CD4-positive, CD25-positive, alpha-beta regulatory T cell (primary cell): ENCODE data around the gene BRF1. TPM values are rescaled to one million over a fixed set of nuclear protein-coding genes. Genes with fewer than 3 reads are reported as not detected.
A peak's percentile ranks its signal among the peaks of the same experiment; 100 is the strongest.

Source experiments
- ATAC-seq, 2 donors: fragments of 150-1000 bp; cut with Tn5 transposase; one replicate each; pipeline ENCODE4 v1.10.0; 2021; ENCODE audit warnings: low read depth in 2 of 2, moderate number of reproducible peaks in 2 of 2, moderate library complexity in 1 of 2
- DNase-seq, 3 donors: peaks; one replicate each; pipeline versions ENCODE4 v3.0.0 to v3.0.0-alpha.2; 2012 to 2022; ENCODE audit warnings: mixed read lengths in 1 of 3
- H3K27ac ChIP-seq: one replicate; pipeline ENCODE4 v1.7.0; 2013; ENCODE audit warnings: mild to moderate bottlenecking, low read length; ENCODE audit not compliant: insufficient read depth, poor library complexity, severe bottlenecking
- H3K27me3 ChIP-seq: one replicate; pipeline ENCODE4 v1.7.0; 2013; ENCODE audit warnings: low read length; ENCODE audit not compliant: control insufficient read depth, insufficient read depth
- H3K36me3 ChIP-seq: one replicate; pipeline ENCODE4 v1.7.0; 2013; ENCODE audit warnings: mild to moderate bottlenecking, low read length, moderate library complexity; ENCODE audit not compliant: control insufficient read depth, insufficient read depth
- H3K4me1 ChIP-seq: 2 replicates; pipeline ENCODE4 v1.7.0; 2013; ENCODE audit warnings: mild to moderate bottlenecking, low read length; ENCODE audit not compliant: insufficient read depth, control insufficient read depth, poor library complexity, severe bottlenecking
- H3K4me3 ChIP-seq: one replicate; pipeline ENCODE4 v1.7.0; 2013; ENCODE audit warnings: low read depth, mild to moderate bottlenecking, low read length, moderate library complexity
- H3K9me3 ChIP-seq, 2 experiments: 1 replicate in 1 of 2; 2 replicates in 1 of 2; pipeline ENCODE4 v1.7.0; 2013; ENCODE audit warnings: low read length in 2 of 2, mild to moderate bottlenecking in 1 of 2, moderate library complexity in 1 of 2; ENCODE audit not compliant: control insufficient read depth in 2 of 2
- H3K27ac Mint-ChIP-seq, 3 donors: one replicate each; pipeline ENCODE4 v1.8.0; 2020 to 2022; ENCODE audit warnings: mild to moderate bottlenecking in 3 of 3, mixed read lengths in 3 of 3, moderate library complexity in 2 of 3
- H3K27me3 Mint-ChIP-seq: one replicate; pipeline ENCODE4 v1.8.0; 2022; ENCODE audit warnings: mild to moderate bottlenecking, mixed read lengths
- H3K36me3 Mint-ChIP-seq: one replicate; pipeline ENCODE4 v1.8.0; 2020; ENCODE audit warnings: mixed read lengths
- H3K4me1 Mint-ChIP-seq, 4 donors: one replicate each; pipeline ENCODE4 v1.8.0; 2020 to 2022; ENCODE audit warnings: mixed read lengths in 4 of 4, mild to moderate bottlenecking in 1 of 4
- H3K4me3 Mint-ChIP-seq, 4 donors: one replicate each; pipeline ENCODE4 v1.8.0; 2020 to 2022; ENCODE audit warnings: mild to moderate bottlenecking in 4 of 4, mixed read lengths in 4 of 4, moderate library complexity in 3 of 4
- H3K9me3 Mint-ChIP-seq, 7 donors: one replicate each; pipeline ENCODE4 v1.8.0; 2020 to 2022; ENCODE audit warnings: mixed read lengths in 7 of 7, mild to moderate bottlenecking in 3 of 7, moderate library complexity in 2 of 7
- polyA plus RNA-seq, 4 donors: library from polyadenylated mRNA; unstranded; fragments of 300-500 nt; fragmentation: Illumina TruSeq; gene quantifications; one replicate each; pipeline ENCODE4 v1.2.3, GENCODE V29; 2021
- total RNA-seq: library from RNA; stranded (reverse); gene quantifications from one replicate; pipeline ENCODE4 v1.2.3, GENCODE V29; 2022

Gene BRF1
- total and polyA plus RNA-seq, 5 donors from 2014 or later = 5.6 to 58.9 (median 7.6) TPM

- no peaks in the 10 kb centered on the region for H3K9me3 ChIP-seq
- Mint-ChIP-seq H3K27ac (no peak overlapping the region), H3K4me3 (peak overlapping the region in 1 of 4 donors; percentile 56), H3K27me3 (no peaks in the 10 kb centered on the region), H3K9me3 (peaks cover 0 to 2% (median 0%) of the 10 kb centered on the region in 7 donors), H3K4me1 (peaks cover 0 to 36% (median 9%) of the 10 kb centered on the region in 4 donors), H3K36me3 (no peaks in the 10 kb centered on the region)
- ATAC-seq (no peak), DNase-seq (no peak)
- no peaks in the 10 kb centered on the region for H3K36me3 ChIP-seq
- H3K27me3 ChIP-seq = no peaks in the 10 kb centered on the region
- H3K4me3 ChIP-seq = no peak overlapping the region
- H3K4me1 ChIP-seq = peaks cover 27% of the 10 kb centered on the region
- no peak overlapping the region for H3K27ac ChIP-seq
Measured at GRCh38 chr14:105178868-105179140, 122.0 kb downstream of the BRF1 start.

- ATAC-seq (no peak), DNase-seq (no peak)
- Histone ChIP-seq H3K27ac (no peak overlapping the region), H3K9me3 (no peaks in the 10 kb centered on the region), H3K36me3 (no peaks in the 10 kb centered on the region), H3K27me3 (no peaks in the 10 kb centered on the region), H3K4me3 (no peak overlapping the region), H3K4me1 (peaks cover 27% of the 10 kb centered on the region)
- Mint-ChIP-seq H3K36me3 (no peaks in the 10 kb centered on the region), H3K4me1 (peaks cover 0 to 36% (median 9%) of the 10 kb centered on the region in 4 donors), H3K9me3 (peaks cover 0 to 2% (median 0%) of the 10 kb centered on the region in 7 donors), H3K27me3 (no peaks in the 10 kb centered on the region), H3K27ac (no peak overlapping the region), H3K4me3 (peak overlapping the region in 3 of 4 donors; percentile 29 to 73 (median 56))
Measured at GRCh38 chr14:105178069-105178867, 122.5 kb downstream of the BRF1 start.

DNA sequence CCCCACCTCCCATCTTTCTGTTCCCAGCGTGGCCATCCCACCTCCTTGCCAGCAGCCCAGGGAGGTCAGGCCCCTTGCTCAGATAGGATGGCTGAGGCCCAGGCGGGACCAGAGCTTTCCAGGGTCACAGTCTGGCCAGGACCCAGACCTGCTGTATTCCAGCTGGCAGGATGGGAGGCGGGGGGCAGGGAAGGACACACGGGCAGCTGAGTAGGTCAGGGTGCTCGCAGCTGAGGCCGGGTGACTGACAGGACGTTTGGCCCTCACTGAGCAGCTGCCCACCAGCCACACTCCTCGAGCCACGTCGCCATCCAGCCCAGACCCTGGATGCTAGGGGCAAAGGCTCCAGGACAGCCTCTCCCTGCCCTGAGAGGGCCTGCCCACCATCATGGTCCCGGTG, 123.7 kb downstream of the BRF1 start:
- Histone ChIP-seq H3K4me3 (no peak overlapping the region), H3K4me1 (peaks cover 26% of the 10 kb centered on the region), H3K9me3 (no peaks in the 10 kb centered on the region), H3K36me3 (no peaks in the 10 kb centered on the region), H3K27me3 (no peaks in the 10 kb centered on the region), H3K27ac (no peak overlapping the region)
- no peak overlapping the region for H3K4me3 Mint-ChIP-seq
- peaks cover 0 to 2% (median 0%) of the 10 kb centered on the region in 7 donors for H3K9me3 Mint-ChIP-seq
- ATAC-seq (no peak), DNase-seq (no peak)
- H3K27me3 Mint-ChIP-seq = no peaks in the 10 kb centered on the region
- H3K27ac Mint-ChIP-seq = peak overlapping the region in 1 of 3 donors; percentile 9
- H3K4me1 Mint-ChIP-seq = peaks cover 0 to 27% (median 9%) of the 10 kb centered on the region in 4 donors
- H3K36me3 Mint-ChIP-seq = no peaks in the 10 kb centered on the region

GRCh38 chr14:105176513-105176912, 124.3 kb downstream of the BRF1 start:
- H3K27ac ChIP-seq = no peak overlapping the region
- peaks cover 22% of the 10 kb centered on the region for H3K4me1 ChIP-seq
- Mint-ChIP-seq H3K27me3 (peaks cover 5% of the 10 kb centered on the region), H3K27ac (no peak overlapping the region), H3K4me1 (peaks cover 0 to 28% (median 11%) of the 10 kb centered on the region in 4 donors), H3K36me3 (no peaks in the 10 kb centered on the region), H3K4me3 (peak overlapping the region in 1 of 4 donors; percentile 32), H3K9me3 (peaks cover 0 to 2% (median 0%) of the 10 kb centered on the region in 7 donors)
- H3K36me3 ChIP-seq = no peaks in the 10 kb centered on the region
- no peak for ATAC-seq
- no peak for DNase-seq
- no peaks in the 10 kb centered on the region for H3K27me3 ChIP-seq
- no peaks in the 10 kb centered on the region for H3K9me3 ChIP-seq
- H3K4me3 ChIP-seq = no peak overlapping the region

DNA sequence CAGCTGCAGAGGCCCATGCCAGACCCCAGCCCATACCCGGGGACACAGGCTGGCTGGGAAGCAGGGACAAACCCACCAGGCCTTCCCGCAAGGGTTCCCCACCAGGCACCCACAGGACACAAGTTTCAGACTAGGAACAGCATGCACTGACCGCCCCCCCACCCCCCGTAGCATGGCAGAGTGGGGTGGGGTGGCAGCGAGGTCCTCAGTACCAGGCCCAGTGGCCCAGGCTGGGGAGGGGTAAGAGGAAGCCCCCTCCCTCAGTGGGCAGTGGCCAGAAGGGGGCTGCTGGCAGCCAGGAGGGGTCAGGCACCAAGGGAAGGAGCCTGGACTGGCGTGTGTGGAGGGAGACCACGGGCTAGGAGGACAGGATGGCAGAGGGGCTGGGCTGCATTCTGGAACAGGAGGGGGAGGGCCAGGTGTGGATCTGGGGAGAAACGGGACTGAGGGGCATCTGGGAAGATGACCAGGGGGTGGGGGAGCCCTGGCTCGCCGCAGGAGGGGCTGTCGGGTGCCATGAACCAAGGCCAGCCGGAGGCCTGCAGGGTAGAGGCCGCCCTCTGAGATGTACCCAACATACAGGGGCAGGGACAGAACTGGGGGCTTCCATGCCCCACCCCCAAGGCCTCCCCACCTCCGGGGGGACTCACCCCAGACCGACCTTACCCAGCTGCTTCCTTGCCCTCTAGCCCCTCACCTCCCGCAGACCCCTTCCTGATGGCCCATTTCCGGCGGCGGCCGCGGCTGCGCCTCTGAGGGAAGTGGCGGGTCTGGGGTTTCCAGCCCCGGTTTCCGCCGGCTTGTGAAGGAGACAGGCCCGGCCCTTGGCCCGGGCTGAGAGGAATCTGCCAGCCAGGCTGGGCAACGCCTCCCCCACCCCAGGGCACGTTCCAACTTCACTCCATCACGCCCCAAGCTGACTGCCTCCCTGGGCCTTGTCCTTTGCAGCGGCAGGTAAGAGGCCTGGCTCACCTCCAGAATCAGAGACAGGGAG, 126.6 kb downstream of the BRF1 start:
- Histone ChIP-seq H3K27ac (no peak overlapping the region), H3K9me3 (no peaks in the 10 kb centered on the region), H3K36me3 (no peaks in the 10 kb centered on the region), H3K4me3 (no peak overlapping the region), H3K27me3 (peaks cover 3% of the 10 kb centered on the region), H3K4me1 (peaks cover 28% of the 10 kb centered on the region)
- H3K9me3 Mint-ChIP-seq = peaks cover 0 to 2% (median 0%) of the 10 kb centered on the region in 7 donors
- peak overlapping the region in 2 of 4 donors; percentile 31 to 68 for H3K4me3 Mint-ChIP-seq
- H3K36me3 Mint-ChIP-seq = no peaks in the 10 kb centered on the region
- H3K27me3 Mint-ChIP-seq = peaks cover 19% of the 10 kb centered on the region
- DNase-seq = peak in 1 of 3 donors; percentile 62
- peaks cover 0 to 29% (median 15%) of the 10 kb centered on the region in 4 donors for H3K4me1 Mint-ChIP-seq
- peak overlapping the region in 2 of 3 donors; percentile 36 to 43 for H3K27ac Mint-ChIP-seq
- ATAC-seq = peak in 1 of 2 donors; percentile 25

DNA sequence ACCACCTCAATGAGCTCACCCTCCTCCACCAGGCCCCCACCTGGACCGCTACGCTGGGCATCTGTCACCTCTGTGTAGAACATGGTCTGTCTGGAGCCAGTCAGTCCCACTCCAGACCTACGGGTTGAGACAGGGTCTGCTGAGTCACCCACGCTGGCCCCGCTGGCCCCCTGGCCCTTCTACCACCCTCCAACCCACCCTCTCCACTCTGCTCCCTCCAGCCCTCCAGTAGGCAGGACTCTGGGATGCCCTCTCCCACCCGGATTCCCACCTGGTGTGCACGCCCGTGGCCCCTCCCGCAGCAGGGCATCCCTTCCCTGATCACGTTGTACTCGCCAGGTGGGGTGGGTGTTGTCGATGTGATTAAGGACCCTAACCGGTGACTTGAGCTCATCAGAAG, 127.7 kb downstream of the BRF1 start:
- Histone ChIP-seq H3K4me1 (peaks cover 30% of the 10 kb centered on the region), H3K27me3 (peaks cover 3% of the 10 kb centered on the region), H3K4me3 (no peak overlapping the region), H3K27ac (no peak overlapping the region), H3K36me3 (no peaks in the 10 kb centered on the region), H3K9me3 (no peaks in the 10 kb centered on the region)
- peaks cover 0 to 1% (median 0%) of the 10 kb centered on the region in 7 donors for H3K9me3 Mint-ChIP-seq
- no peak overlapping the region for H3K27ac Mint-ChIP-seq
- no peak for DNase-seq
- no peak for ATAC-seq
- H3K36me3 Mint-ChIP-seq = no peaks in the 10 kb centered on the region
- H3K4me3 Mint-ChIP-seq = no peak overlapping the region
- peaks cover 22% of the 10 kb centered on the region for H3K27me3 Mint-ChIP-seq
- peaks cover 0 to 30% (median 15%) of the 10 kb centered on the region in 4 donors for H3K4me1 Mint-ChIP-seq

DNA sequence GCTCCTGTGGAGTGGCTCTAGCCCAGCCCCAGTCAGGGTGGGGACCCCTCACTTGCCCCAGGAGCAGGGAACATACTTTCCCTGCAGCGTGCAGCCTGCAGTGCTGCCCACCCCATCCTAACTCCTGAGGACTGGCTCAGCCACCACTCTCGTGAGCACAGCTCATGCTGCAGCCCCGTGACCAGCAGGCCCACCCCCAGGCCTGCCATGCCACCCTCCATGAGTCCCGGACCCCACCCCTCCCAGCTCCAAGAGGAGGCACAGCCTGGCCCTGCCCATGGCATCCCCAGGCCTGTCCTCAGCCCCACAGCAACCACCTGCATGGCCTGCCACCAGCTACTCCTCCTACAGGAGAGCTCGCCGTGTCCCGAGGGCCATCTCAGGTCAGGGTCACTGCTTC, 128.3 kb downstream of the BRF1 start:
- Mint-ChIP-seq H3K27ac (no peak overlapping the region), H3K4me1 (peaks cover 0 to 28% (median 12%) of the 10 kb centered on the region in 4 donors), H3K9me3 (peaks cover 0 to 1% (median 0%) of the 10 kb centered on the region in 7 donors), H3K4me3 (no peak overlapping the region), H3K27me3 (peaks cover 22% of the 10 kb centered on the region), H3K36me3 (no peaks in the 10 kb centered on the region)
- H3K9me3 ChIP-seq = no peaks in the 10 kb centered on the region
- H3K27ac ChIP-seq = no peak overlapping the region
- H3K36me3 ChIP-seq = no peaks in the 10 kb centered on the region
- no peak for ATAC-seq
- H3K4me3 ChIP-seq = no peak overlapping the region
- no peak for DNase-seq
- H3K4me1 ChIP-seq = peaks cover 34% of the 10 kb centered on the region
- H3K27me3 ChIP-seq = peaks cover 3% of the 10 kb centered on the region
